Fibroblast of pulmonary artery (primary cell): ENCODE results near the gene ATG4A.

Experiments used
- DNase-seq: peaks from one replicate; pipeline ENCODE4 v3.0.0-alpha.2; 2010; ENCODE audit warnings: low read depth
- H3K4me3 ChIP-seq: replicated peaks from 2 replicates; pipeline ENCODE4 v1.5.1; 2011; ENCODE audit warnings: low read depth, mild to moderate bottlenecking, control low read depth, low read length, moderate library complexity
- CTCF ChIP-seq: IDR thresholded peaks from 2 replicates; pipeline ENCODE4 v1.5.1; 2011; ENCODE audit warnings: mild to moderate bottlenecking, control low read depth, low read length, inconsistent platforms; ENCODE audit errors: missing control alignments

Gene ATG4A

GRCh38 chrX:108132034-108132433 lies 40.5 kb downstream of the ATG4A start:
- TF ChIP-seq CTCF = no peak
- no peak overlapping the region for H3K4me3 ChIP-seq
- DNase-seq = no peak

- no peak for DNase-seq
- H3K4me3 ChIP-seq = no peak overlapping the region
- no peak for TF ChIP-seq CTCF
Measured at GRCh38 chrX:108132876-108133275, 41.3 kb downstream of the ATG4A start.

- DNase-seq = no peak
- no peak overlapping the region for H3K4me3 ChIP-seq
- TF ChIP-seq CTCF = no peak
Measured at GRCh38 chrX:108134724-108135123, 43.1 kb downstream of the ATG4A start.

GRCh38 chrX:108138814-108139702 lies 47.5 kb downstream of the ATG4A start:
- DNase-seq = peak; percentile 21
- no peak overlapping the region for H3K4me3 ChIP-seq
- peak; percentile 46 for TF ChIP-seq CTCF

DNA sequence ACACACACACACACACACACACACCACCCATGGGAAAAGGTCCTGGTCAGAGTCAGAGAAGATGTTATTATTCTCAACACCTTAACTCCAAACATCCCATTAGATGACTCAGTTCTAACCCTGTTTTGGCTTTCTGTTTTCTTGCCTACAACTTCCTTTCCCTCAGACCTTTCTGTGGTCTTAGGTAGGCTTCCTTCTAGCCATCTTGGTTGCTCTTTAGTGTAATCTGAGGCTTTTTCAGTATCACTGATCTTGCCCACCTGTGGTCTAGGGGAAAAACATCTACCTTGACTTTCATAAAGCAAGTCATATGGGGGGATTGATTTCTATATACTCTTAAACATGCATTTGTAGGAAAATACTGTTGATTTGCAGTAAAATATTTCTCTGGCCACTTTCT lies 56.9 kb downstream of the ATG4A start:
- no peak overlapping the region for H3K4me3 ChIP-seq
- no peak for DNase-seq
- TF ChIP-seq CTCF = no peak

DNA sequence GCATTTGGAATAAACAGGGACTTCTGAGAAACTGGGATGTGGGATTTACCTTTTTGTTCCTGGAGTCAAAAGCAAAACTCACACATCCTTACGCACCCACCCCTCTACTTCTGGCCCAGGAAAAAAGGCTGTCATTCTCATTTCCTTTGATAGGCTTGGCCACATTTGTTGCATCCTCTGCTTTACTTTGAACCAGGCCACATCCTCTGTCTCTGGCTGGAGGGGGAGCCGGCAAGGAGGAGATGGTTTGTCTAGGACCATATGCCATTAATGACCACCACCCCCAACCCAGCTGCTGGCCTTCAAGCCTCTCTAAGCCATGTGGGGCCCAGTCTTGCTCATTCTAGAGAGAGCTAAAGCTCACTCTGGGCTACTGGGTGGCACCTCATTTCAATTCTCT lies 64.5 kb downstream of the ATG4A start:
- DNase-seq = no peak
- H3K4me3 ChIP-seq = no peak overlapping the region
- TF ChIP-seq CTCF = no peak
